Rectal smooth muscle tissue (tissue), 1 donor: ENCODE data around the gene CLDN14.

Source experiments
- H3K27ac ChIP-seq: one replicate; pipeline ENCODE4 v1.7.0; 2013; ENCODE audit warnings: low read depth, low read length, inconsistent platforms
- H3K27me3 ChIP-seq: one replicate; pipeline ENCODE4 v1.7.0; 2013; ENCODE audit warnings: low read length; ENCODE audit not compliant: control insufficient read depth, insufficient read depth
- H3K36me3 ChIP-seq: one replicate; pipeline ENCODE4 v1.7.0; 2013; ENCODE audit warnings: low read length; ENCODE audit not compliant: control insufficient read depth, insufficient read depth
- H3K4me1 ChIP-seq: one replicate; pipeline ENCODE4 v1.7.0; 2013; ENCODE audit warnings: low read length; ENCODE audit not compliant: control insufficient read depth, insufficient read depth
- H3K4me3 ChIP-seq: one replicate; pipeline ENCODE4 v1.7.0; 2013; ENCODE audit warnings: low read length
- H3K9ac ChIP-seq: one replicate; pipeline ENCODE4 v1.7.0; 2013; ENCODE audit warnings: low read length

CLDN14 gene

GRCh38 chr21:36422279-36423098, 57.4 kb downstream of the CLDN14 start:
- Histone ChIP-seq H3K9ac (no peak overlapping the region), H3K27me3 (no peaks in the 10 kb centered on the region), H3K27ac (no peak overlapping the region), H3K36me3 (no peaks in the 10 kb centered on the region), H3K4me1 (no peaks in the 10 kb centered on the region), H3K4me3 (no peak overlapping the region)

- H3K4me3 ChIP-seq = no peak overlapping the region
- H3K27me3 ChIP-seq = no peaks in the 10 kb centered on the region
- no peak overlapping the region for H3K9ac ChIP-seq
- no peak overlapping the region for H3K27ac ChIP-seq
- H3K36me3 ChIP-seq = no peaks in the 10 kb centered on the region
- no peaks in the 10 kb centered on the region for H3K4me1 ChIP-seq
Measured at GRCh38 chr21:36420571-36421339, 59.2 kb downstream of the CLDN14 start.

- no peak overlapping the region for H3K4me3 ChIP-seq
- no peaks in the 10 kb centered on the region for H3K27me3 ChIP-seq
- H3K27ac ChIP-seq = no peak overlapping the region
- H3K9ac ChIP-seq = no peak overlapping the region
- no peaks in the 10 kb centered on the region for H3K4me1 ChIP-seq
- no peaks in the 10 kb centered on the region for H3K36me3 ChIP-seq
Measured at GRCh38 chr21:36419996-36420395, 59.9 kb downstream of the CLDN14 start.

GRCh38 chr21:36419241-36419640, 60.7 kb downstream of the CLDN14 start:
- no peaks in the 10 kb centered on the region for H3K4me1 ChIP-seq
- H3K4me3 ChIP-seq = no peak overlapping the region
- no peak overlapping the region for H3K27ac ChIP-seq
- no peaks in the 10 kb centered on the region for H3K27me3 ChIP-seq
- no peaks in the 10 kb centered on the region for H3K36me3 ChIP-seq
- no peak overlapping the region for H3K9ac ChIP-seq

- no peaks in the 10 kb centered on the region for H3K36me3 ChIP-seq
- no peak overlapping the region for H3K4me3 ChIP-seq
- no peaks in the 10 kb centered on the region for H3K4me1 ChIP-seq
- H3K27ac ChIP-seq = no peak overlapping the region
- no peak overlapping the region for H3K9ac ChIP-seq
- H3K27me3 ChIP-seq = no peaks in the 10 kb centered on the region
Measured at GRCh38 chr21:36415375-36415774, 64.5 kb downstream of the CLDN14 start.

GRCh38 chr21:36412916-36413315, 67.0 kb downstream of the CLDN14 start:
- no peak overlapping the region for H3K9ac ChIP-seq
- no peaks in the 10 kb centered on the region for H3K36me3 ChIP-seq
- no peaks in the 10 kb centered on the region for H3K27me3 ChIP-seq
- no peak overlapping the region for H3K4me3 ChIP-seq
- no peak overlapping the region for H3K27ac ChIP-seq
- H3K4me1 ChIP-seq = no peaks in the 10 kb centered on the region

GRCh38 chr21:36411301-36411700, 68.6 kb downstream of the CLDN14 start:
- no peaks in the 10 kb centered on the region for H3K4me1 ChIP-seq
- H3K27ac ChIP-seq = no peak overlapping the region
- no peaks in the 10 kb centered on the region for H3K27me3 ChIP-seq
- no peaks in the 10 kb centered on the region for H3K36me3 ChIP-seq
- H3K9ac ChIP-seq = no peak overlapping the region
- no peak overlapping the region for H3K4me3 ChIP-seq
